Limb (tissue), 2 donors: ENCODE data around the gene CALHM4.
"Not testable (repeated sequence)": the region's sequence is repeated elsewhere in the genome, so short reads cannot be mapped to it uniquely, and the experiment has no call there.

Experiments
- DNase-seq, 2 donors: peaks; one replicate each; pipeline ENCODE4 v3.0.0-alpha.2; 2016; ENCODE audit errors: extremely low spot score in 2 of 2

CALHM4 gene

GRCh38 chr6:116572162-116572561 is 18.6 kb downstream of the CALHM4 start:
- peak; percentile 20 to 35 for DNase-seq

GRCh38 chr6:116575227-116575626 is 21.7 kb downstream of the CALHM4 start:
- DNase-seq, result no peak

GRCh38 chr6:116577486-116577885 is 23.9 kb downstream of the CALHM4 start:
- DNase-seq, result no peak

DNA sequence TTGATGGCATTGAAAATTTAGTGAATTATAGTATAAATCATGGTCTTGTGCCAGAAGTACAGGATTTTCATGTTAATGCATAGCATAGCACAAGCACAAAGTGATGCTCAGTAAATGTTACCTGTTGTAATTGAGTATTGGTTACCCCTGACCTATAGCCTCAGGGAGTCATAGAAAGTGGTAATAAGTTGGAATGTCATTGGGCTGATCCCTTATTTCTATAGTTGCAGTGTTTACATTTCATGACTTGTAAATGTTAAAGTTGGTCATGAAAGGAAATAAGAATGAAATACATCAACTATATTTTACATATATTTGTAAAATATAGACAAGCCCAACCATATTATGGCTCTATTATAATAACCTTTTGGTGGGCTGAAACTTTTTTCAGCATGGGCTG is 24.8 kb downstream of the CALHM4 start:
- DNase-seq, result no peak

DNA sequence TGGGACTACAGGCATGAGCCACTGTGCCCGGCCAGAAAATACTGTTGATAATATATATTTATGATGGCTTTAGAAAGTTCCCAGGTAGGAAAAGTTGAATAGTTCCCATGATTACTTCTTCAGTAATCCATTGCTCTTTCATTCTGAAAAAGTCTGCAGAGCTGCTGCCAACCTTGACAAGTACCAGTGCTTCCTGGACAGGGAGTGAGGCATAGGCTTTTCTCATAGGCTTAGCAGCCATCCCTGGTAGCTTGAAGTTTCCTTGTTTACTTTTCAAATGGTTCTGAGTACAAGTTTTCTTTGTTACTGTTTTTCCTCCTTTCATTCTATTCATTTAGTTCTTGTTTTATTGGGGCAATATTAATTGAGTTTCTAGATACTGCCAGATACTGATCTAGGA is 25.6 kb downstream of the CALHM4 start:
- DNase-seq, result no peak

DNA sequence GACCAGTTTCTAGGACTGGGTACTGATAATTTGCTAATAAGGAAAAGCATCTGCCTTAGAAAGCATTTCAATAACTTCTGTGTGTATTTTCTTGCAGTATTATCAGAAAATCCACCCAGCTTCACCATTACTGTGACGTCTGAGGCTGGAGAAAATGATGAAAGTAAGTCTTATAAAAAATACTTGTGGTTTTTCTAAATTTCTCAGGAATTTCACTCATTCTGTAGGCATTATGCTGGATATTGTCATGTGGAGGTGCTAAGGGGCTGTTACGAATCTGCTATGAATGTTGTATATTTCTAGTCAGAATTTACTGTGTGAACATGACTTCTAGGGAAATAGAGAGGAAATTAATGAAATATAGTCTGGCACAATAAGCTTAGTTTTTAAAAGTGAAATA is 26.6 kb downstream of the CALHM4 start:
- no peak for DNase-seq

DNA sequence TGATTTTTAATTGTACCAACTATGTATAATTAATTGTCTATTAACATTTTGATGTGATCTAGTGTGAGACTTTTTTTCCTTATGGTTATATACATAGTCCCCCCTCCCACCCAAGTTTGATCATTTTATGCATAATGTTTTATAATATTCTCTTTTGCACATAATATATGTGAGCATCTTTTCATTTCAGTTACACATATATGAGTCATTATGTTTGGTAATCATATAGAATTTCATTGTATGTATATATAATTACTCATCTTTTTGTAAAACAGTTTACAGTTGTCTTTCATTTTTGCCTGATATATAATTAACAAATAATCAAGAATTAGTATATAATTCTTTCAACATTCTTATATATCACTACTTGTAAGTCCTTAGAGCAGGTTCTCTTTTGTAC is 32.7 kb downstream of the CALHM4 start:
- no peak for DNase-seq

DNA sequence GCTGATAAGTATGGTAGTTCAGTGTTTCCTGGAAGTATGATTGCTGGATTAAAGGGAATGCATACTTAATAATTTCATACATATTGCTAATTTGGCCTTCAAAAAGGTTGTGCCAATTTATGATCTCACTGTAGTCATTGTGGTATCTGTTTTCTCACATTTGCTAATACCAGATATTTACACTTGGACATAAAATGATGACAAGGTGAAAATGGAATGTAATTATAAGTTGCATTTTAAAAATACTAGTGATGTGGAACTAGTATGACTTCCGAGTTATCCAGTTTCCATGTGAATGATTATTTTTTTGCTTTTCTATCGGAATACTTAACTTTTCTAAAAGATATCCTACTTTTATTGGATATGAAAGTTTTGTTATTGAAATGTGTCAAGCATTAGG is 33.2 kb downstream of the CALHM4 start:
- DNase-seq, result no peak

GRCh38 chr6:116595247-116595646 is 41.7 kb downstream of the CALHM4 start:
- DNase-seq, result no peak

GRCh38 chr6:116596815-116597214 is 43.3 kb downstream of the CALHM4 start:
- peak; percentile 7 to 33 for DNase-seq

DNA sequence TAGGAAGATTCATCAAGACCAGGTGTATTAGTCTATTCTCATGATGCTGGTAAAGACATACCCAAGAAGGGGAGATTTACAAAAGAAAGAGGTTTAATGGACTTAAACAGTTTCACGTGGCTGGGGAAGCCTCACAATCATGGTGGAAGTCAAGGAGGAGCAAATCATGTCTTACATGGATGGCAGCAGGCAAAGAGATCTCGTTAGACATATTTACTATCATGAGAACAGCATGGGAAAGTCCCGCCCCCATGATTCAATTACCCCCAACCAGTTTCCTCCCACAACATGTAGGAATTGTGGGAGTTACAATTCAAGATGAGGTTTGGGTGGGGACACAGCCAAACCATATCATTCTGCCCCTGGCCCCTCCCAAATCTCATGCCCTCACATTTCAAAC is 50.4 kb downstream of the CALHM4 start:
- not testable (repeated sequence) for DNase-seq

- DNase-seq, result not testable (repeated sequence)
Measured at GRCh38 chr6:116604868-116605267, 51.3 kb downstream of the CALHM4 start.

DNA sequence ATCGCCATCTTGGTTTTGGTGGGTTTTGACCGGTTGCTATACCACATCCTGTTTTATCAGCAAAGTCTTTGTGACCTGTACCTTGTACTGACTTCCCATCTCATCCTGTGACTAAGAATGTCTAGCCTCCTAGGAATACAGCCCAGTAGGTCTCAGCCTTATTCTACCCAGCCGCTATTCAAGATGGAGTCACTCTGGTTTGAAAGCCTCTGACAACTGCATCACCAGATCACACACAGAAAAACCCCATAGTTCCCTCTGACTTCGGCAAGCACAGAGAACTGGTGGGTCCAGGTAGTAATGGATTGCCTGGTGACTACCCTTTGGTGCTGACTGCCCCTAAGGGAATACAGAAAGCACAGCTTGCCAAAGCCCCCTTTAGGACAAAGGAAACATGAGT is 52.4 kb downstream of the CALHM4 start:
- no peak for DNase-seq
